CD8-positive, alpha-beta memory T cell (primary cell): Measurements from ENCODE around the gene CASK. TPM values are rescaled to one million over a fixed set of nuclear protein-coding genes. Genes with fewer than 3 reads are reported as not detected.

Source experiments
- CTCF ChIA-PET: fragments of 350-600 bp; sonication (Branson Sonifier 250); formaldehyde crosslinking; loops from one replicate; lab custom pipeline; 2021; ENCODE audit warnings: antibody characterized with exemption; lab: Charles Lee
- POLR2A ChIA-PET: fragments of 350-600 bp; sonication (Branson Sonifier 250); formaldehyde crosslinking; loops from one replicate; lab custom pipeline; 2021; ENCODE audit warnings: antibody characterized with exemption; lab: Charles Lee
- DNase-seq, 5 donors: peaks; one replicate each; pipeline versions ENCODE4 v3.0.0 to v3.0.0-alpha.2; 2020 to 2022; ENCODE audit warnings: mixed read lengths in 1 of 5
- H3K27ac ChIP-seq: one replicate; pipeline ENCODE4 v1.7.0; 2013; ENCODE audit warnings: low read depth, mild to moderate bottlenecking, low read length, moderate library complexity
- H3K27me3 ChIP-seq: 2 replicates; pipeline ENCODE4 v1.7.0; 2013; ENCODE audit warnings: low read length, mild to moderate bottlenecking; ENCODE audit not compliant: insufficient read depth, poor library complexity, severe bottlenecking
- H3K36me3 ChIP-seq: 2 replicates; pipeline ENCODE4 v1.7.0; 2013; ENCODE audit warnings: mild to moderate bottlenecking, low read length, moderate library complexity; ENCODE audit not compliant: insufficient read depth
- H3K4me1 ChIP-seq: 2 replicates; pipeline ENCODE4 v1.7.0; 2013; ENCODE audit warnings: mild to moderate bottlenecking, low read length, moderate library complexity; ENCODE audit not compliant: insufficient read depth
- H3K4me3 ChIP-seq: 2 replicates; pipeline ENCODE4 v1.7.0; 2013; ENCODE audit warnings: mild to moderate bottlenecking, low read length
- H3K9me3 ChIP-seq: 2 replicates; pipeline ENCODE4 v1.7.0; 2013; ENCODE audit warnings: mild to moderate bottlenecking, low read length
- H3K27ac Mint-ChIP-seq, 8 donors: one replicate each; pipeline ENCODE4 v1.8.0; 2020 to 2021; ENCODE audit warnings: mixed read lengths in 8 of 8, mild to moderate bottlenecking in 6 of 8, inconsistent platforms in 3 of 8, moderate library complexity in 3 of 8
- H3K27me3 Mint-ChIP-seq, 2 donors: one replicate each; pipeline ENCODE4 v1.8.0; 2020 to 2021; ENCODE audit warnings: mixed read lengths in 2 of 2, mild to moderate bottlenecking in 1 of 2, moderate library complexity in 1 of 2
- H3K36me3 Mint-ChIP-seq, 3 donors: one replicate each; pipeline ENCODE4 v1.8.0; 2020 to 2021; ENCODE audit warnings: mixed read lengths in 3 of 3, inconsistent platforms in 1 of 3, mild to moderate bottlenecking in 1 of 3
- H3K4me1 Mint-ChIP-seq, 3 donors: one replicate each; pipeline ENCODE4 v1.8.0; 2020 to 2021; ENCODE audit warnings: mixed read lengths in 3 of 3, inconsistent platforms in 1 of 3, mild to moderate bottlenecking in 1 of 3
- H3K4me3 Mint-ChIP-seq, 7 donors: one replicate each; pipeline ENCODE4 v1.8.0; 2020 to 2021; ENCODE audit warnings: mixed read lengths in 7 of 7, mild to moderate bottlenecking in 6 of 7, moderate library complexity in 4 of 7, inconsistent platforms in 2 of 7
- H3K9me3 Mint-ChIP-seq, 5 donors: one replicate each; pipeline ENCODE4 v1.8.0; 2020 to 2022; ENCODE audit warnings: mixed read lengths in 5 of 5, mild to moderate bottlenecking in 3 of 5, moderate library complexity in 2 of 5, inconsistent platforms in 1 of 5
- polyA plus RNA-seq: library from polyadenylated mRNA; unstranded; fragments of 300-500 nt; fragmentation: Illumina TruSeq; gene quantifications from one replicate; pipeline ENCODE4 v1.2.3, GENCODE V29; 2021
- total RNA-seq, 2 experiments: library from RNA; stranded (reverse); gene quantifications; one replicate each; pipeline ENCODE4 v1.2.3, GENCODE V29; 2021

CASK gene
- total and polyA plus RNA-seq, 3 experiments from 2014 or later, result 20.2 to 32.5 (median 28.4) TPM

DNA sequence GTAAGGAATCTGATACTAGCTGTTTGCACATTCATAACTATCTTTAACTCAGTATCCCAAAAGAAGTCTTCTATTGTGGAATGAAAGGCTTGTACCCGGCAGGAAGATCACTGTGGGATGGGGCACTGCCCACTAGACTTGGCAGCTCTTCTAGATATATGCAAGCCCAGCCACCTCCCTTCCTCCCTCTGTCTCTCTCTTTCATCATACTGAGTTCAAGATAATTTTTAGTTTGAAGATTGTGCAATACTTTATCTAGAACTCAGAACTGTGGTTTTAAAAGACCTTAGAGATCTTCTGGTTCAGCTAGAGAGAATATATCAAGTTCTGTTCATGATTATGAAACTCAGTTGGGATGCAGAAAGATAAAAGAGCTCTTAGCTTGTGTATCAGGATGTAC is 257.1 kb downstream of the CASK start:
- Mint-ChIP-seq H3K36me3 (peaks cover 2 to 50% (median 3%) of the 10 kb centered on the region in 3 donors), H3K4me3 (peak overlapping the region in 1 of 7 donors; percentile 38), H3K27ac (peak overlapping the region in 4 of 8 donors; percentile 5 to 49 (median 38)), H3K27me3 (no peaks in the 10 kb centered on the region), H3K9me3 (no peaks in the 10 kb centered on the region), H3K4me1 (peaks cover 9 to 29% (median 9%) of the 10 kb centered on the region in 3 donors)
- H3K36me3 ChIP-seq, result no peaks in the 10 kb centered on the region
- ChIA-PET CTCF (no interaction called here), POLR2A (no interaction called here)
- H3K27me3 ChIP-seq, result no peaks in the 10 kb centered on the region
- no peaks in the 10 kb centered on the region for H3K9me3 ChIP-seq
- no peaks in the 10 kb centered on the region for H3K4me1 ChIP-seq
- no peak overlapping the region for H3K4me3 ChIP-seq
- DNase-seq, result no peak
- H3K27ac ChIP-seq, result no peak overlapping the region

GRCh38 chrX:41665686-41666085 is 257.7 kb downstream of the CASK start:
- H3K27ac Mint-ChIP-seq, result peak overlapping the region in 1 of 8 donors; percentile 24
- CTCF ChIA-PET, result no interaction called here

GRCh38 chrX:41664908-41665307 is 258.4 kb downstream of the CASK start:
- Histone ChIP-seq H3K4me1 (no peaks in the 10 kb centered on the region), H3K27ac (no peak overlapping the region), H3K36me3 (peaks cover 4% of the 10 kb centered on the region), H3K9me3 (no peaks in the 10 kb centered on the region), H3K4me3 (no peak overlapping the region), H3K27me3 (no peaks in the 10 kb centered on the region)
- CTCF ChIA-PET, result no interaction called here
- Mint-ChIP-seq H3K4me1 (peaks cover 9 to 29% (median 9%) of the 10 kb centered on the region in 3 donors), H3K36me3 (peaks cover 3 to 49% (median 3%) of the 10 kb centered on the region in 3 donors), H3K4me3 (no peak overlapping the region), H3K9me3 (no peaks in the 10 kb centered on the region), H3K27me3 (peaks cover 0 to 2% of the 10 kb centered on the region in 2 donors), H3K27ac (no peak overlapping the region)
- POLR2A ChIA-PET, result no interaction called here
- no peak for DNase-seq

More at GRCh38 chrX:41665686-41666085, 257.7 kb downstream of the CASK start:
- H3K4me3 ChIP-seq, result no peak overlapping the region
- POLR2A ChIA-PET, result no interaction called here
- no peaks in the 10 kb centered on the region for H3K4me1 ChIP-seq
- H3K9me3 ChIP-seq, result no peaks in the 10 kb centered on the region
- no peak for DNase-seq
- H3K9me3 Mint-ChIP-seq, result no peaks in the 10 kb centered on the region
- no peak overlapping the region for H3K4me3 Mint-ChIP-seq
- peaks cover 0 to 2% of the 10 kb centered on the region in 2 donors for H3K27me3 Mint-ChIP-seq
- H3K36me3 Mint-ChIP-seq, result peaks cover 2 to 49% (median 3%) of the 10 kb centered on the region in 3 donors
- H3K4me1 Mint-ChIP-seq, result peaks cover 9 to 29% (median 9%) of the 10 kb centered on the region in 3 donors
- H3K27me3 ChIP-seq, result no peaks in the 10 kb centered on the region
- H3K27ac ChIP-seq, result no peak overlapping the region
- H3K36me3 ChIP-seq, result no peaks in the 10 kb centered on the region

GRCh38 chrX:41664375-41664901 is 258.9 kb downstream of the CASK start:
- Mint-ChIP-seq H3K36me3 (peaks cover 3 to 49% (median 3%) of the 10 kb centered on the region in 3 donors), H3K4me1 (peaks cover 9 to 29% (median 9%) of the 10 kb centered on the region in 3 donors), H3K27me3 (peaks cover 0 to 2% of the 10 kb centered on the region in 2 donors), H3K27ac (peak overlapping the region in 1 of 8 donors; percentile 62), H3K4me3 (no peak overlapping the region), H3K9me3 (no peaks in the 10 kb centered on the region)
- no peak overlapping the region for H3K4me3 ChIP-seq
- H3K27me3 ChIP-seq, result no peaks in the 10 kb centered on the region
- H3K36me3 ChIP-seq, result peaks cover 4% of the 10 kb centered on the region
- no peaks in the 10 kb centered on the region for H3K9me3 ChIP-seq
- H3K4me1 ChIP-seq, result no peaks in the 10 kb centered on the region
- H3K27ac ChIP-seq, result no peak overlapping the region
- CTCF ChIA-PET, result no interaction called here
- POLR2A ChIA-PET, result no interaction called here
- no peak for DNase-seq

DNA sequence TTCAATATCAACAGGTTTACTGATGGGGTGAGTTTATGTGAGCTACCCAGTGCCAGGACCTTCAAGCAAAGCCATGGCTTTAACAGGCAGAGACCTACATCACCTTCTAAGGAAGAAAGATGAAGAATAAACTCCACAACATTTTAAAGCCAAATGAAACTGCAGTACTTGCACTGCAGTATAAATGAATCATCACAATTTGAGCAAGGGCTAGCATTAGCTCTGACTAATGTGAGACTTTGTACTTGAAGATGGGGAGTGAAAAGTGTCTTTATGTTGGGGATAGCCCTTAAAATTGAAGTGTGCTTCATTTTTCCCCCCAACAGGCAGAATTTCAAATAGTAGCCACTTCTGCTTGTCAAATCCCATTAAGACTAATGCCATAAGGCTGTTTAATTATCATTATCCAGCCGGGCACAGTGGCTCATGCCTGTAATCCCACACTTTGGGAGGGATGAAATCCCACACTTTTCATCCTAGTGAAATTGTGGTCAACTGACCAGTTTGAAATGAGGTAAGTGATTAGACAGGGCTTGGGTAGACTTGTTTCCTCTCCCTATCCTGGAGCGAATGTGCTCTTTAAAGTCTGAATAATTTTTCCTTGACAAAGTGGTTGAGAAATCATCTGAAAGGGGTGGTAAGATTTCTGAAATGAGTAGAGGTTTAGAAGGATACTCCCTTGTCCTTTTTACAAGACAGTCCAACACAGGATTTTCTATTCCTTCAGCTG is 261.8 kb downstream of the CASK start:
- Histone ChIP-seq H3K4me1 (no peaks in the 10 kb centered on the region), H3K4me3 (no peak overlapping the region), H3K9me3 (no peaks in the 10 kb centered on the region), H3K36me3 (peaks cover 4% of the 10 kb centered on the region), H3K27ac (no peak overlapping the region), H3K27me3 (no peaks in the 10 kb centered on the region)
- CTCF ChIA-PET, result no interaction called here
- POLR2A ChIA-PET, result no interaction called here
- no peak for DNase-seq
- Mint-ChIP-seq H3K27me3 (peaks cover 0 to 2% of the 10 kb centered on the region in 2 donors), H3K27ac (peak overlapping the region in 2 of 8 donors; percentile 42 to 51), H3K4me1 (peaks cover 4 to 13% (median 7%) of the 10 kb centered on the region in 3 donors), H3K9me3 (no peaks in the 10 kb centered on the region), H3K36me3 (peaks cover 9 to 70% (median 10%) of the 10 kb centered on the region in 3 donors), H3K4me3 (no peak overlapping the region)

DNA sequence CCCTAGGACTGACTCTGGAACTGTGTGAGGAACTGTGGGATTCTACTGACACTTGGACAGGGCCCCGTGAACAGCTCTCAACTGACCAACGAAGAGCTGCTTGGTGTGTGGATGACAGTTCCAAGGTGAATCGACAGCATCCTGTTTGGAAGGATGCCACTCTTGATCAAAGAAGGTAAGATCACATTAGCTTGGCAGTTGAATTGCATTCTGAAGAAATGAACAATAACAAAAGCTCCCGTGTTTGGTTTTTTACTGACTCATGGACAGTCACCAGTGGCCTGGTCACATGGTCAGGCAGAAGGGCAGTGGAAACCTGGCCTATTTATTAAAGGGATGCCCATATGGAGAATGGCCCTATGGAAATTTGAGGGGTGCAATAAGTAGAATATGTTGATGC is 267.7 kb downstream of the CASK start:
- Mint-ChIP-seq H3K36me3 (peaks cover 9 to 84% (median 25%) of the 10 kb centered on the region in 3 donors), H3K4me3 (no peak overlapping the region), H3K27me3 (peaks cover 0 to 4% of the 10 kb centered on the region in 2 donors), H3K27ac (peak overlapping the region in 1 of 8 donors; percentile 29), H3K9me3 (peaks cover 0 to 2% (median 0%) of the 10 kb centered on the region in 5 donors), H3K4me1 (peaks cover 0 to 2% (median 0%) of the 10 kb centered on the region in 3 donors)
- no peak for DNase-seq
- ChIA-PET POLR2A (no interaction called here), CTCF (no interaction called here)
- Histone ChIP-seq H3K36me3 (peaks cover 4% of the 10 kb centered on the region), H3K4me1 (no peaks in the 10 kb centered on the region), H3K27me3 (no peaks in the 10 kb centered on the region), H3K4me3 (no peak overlapping the region), H3K9me3 (no peaks in the 10 kb centered on the region), H3K27ac (no peak overlapping the region)

DNA sequence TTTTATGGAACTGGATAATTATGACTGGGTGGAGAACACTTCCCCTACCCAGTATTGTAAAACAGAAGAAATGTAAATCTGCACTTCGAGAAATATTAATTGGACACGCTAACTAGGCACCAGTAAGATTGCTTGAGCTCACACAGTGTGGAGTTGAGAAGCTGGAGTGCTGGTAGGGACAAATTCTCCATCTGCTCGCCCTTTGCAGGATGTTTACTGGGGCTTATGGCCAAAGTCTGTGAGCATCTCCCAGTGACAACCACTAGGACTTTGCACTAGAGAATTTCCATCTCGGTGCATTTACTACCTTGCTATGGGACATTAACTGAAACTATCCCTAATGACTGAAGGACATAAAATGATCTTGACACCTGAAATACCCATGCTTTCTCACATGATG is 268.3 kb downstream of the CASK start:
- POLR2A ChIA-PET, result no interaction called here
- no peak overlapping the region for H3K4me3 Mint-ChIP-seq
- H3K27ac Mint-ChIP-seq, result no peak overlapping the region
- H3K9me3 Mint-ChIP-seq, result peaks cover 0 to 2% (median 0%) of the 10 kb centered on the region in 5 donors
- H3K36me3 Mint-ChIP-seq, result peaks cover 9 to 86% (median 24%) of the 10 kb centered on the region in 3 donors
- peaks cover 0 to 2% (median 0%) of the 10 kb centered on the region in 3 donors for H3K4me1 Mint-ChIP-seq
- Histone ChIP-seq H3K4me1 (no peaks in the 10 kb centered on the region), H3K9me3 (no peaks in the 10 kb centered on the region), H3K4me3 (no peak overlapping the region), H3K27me3 (no peaks in the 10 kb centered on the region), H3K36me3 (peaks cover 2% of the 10 kb centered on the region), H3K27ac (no peak overlapping the region)
- H3K27me3 Mint-ChIP-seq, result peaks cover 0 to 8% of the 10 kb centered on the region in 2 donors
- DNase-seq, result no peak
- CTCF ChIA-PET, result no interaction called here

- no peaks in the 10 kb centered on the region for H3K4me1 ChIP-seq
- H3K27ac ChIP-seq, result no peak overlapping the region
- Mint-ChIP-seq H3K27me3 (peaks cover 0 to 10% of the 10 kb centered on the region in 2 donors), H3K9me3 (peaks cover 0 to 11% (median 5%) of the 10 kb centered on the region in 5 donors), H3K4me1 (peaks cover 0 to 2% (median 0%) of the 10 kb centered on the region in 3 donors), H3K36me3 (peaks cover 11 to 78% (median 28%) of the 10 kb centered on the region in 3 donors), H3K27ac (no peak overlapping the region), H3K4me3 (no peak overlapping the region)
- H3K36me3 ChIP-seq, result no peaks in the 10 kb centered on the region
- ChIA-PET CTCF (no interaction called here), POLR2A (no interaction called here)
- H3K4me3 ChIP-seq, result no peak overlapping the region
- H3K27me3 ChIP-seq, result no peaks in the 10 kb centered on the region
- DNase-seq, result no peak
- H3K9me3 ChIP-seq, result no peaks in the 10 kb centered on the region
Observed at GRCh38 chrX:41653125-41653524, 270.2 kb downstream of the CASK start.
